ENCODE measurements around the gene VARS1. TPM values are rescaled to one million over a fixed set of nuclear protein-coding genes. Genes with fewer than 3 reads are reported as not detected.

Gene VARS1
- total RNA-seq, 1 experiment from 2014 or later, result 115 TPM

DNA sequence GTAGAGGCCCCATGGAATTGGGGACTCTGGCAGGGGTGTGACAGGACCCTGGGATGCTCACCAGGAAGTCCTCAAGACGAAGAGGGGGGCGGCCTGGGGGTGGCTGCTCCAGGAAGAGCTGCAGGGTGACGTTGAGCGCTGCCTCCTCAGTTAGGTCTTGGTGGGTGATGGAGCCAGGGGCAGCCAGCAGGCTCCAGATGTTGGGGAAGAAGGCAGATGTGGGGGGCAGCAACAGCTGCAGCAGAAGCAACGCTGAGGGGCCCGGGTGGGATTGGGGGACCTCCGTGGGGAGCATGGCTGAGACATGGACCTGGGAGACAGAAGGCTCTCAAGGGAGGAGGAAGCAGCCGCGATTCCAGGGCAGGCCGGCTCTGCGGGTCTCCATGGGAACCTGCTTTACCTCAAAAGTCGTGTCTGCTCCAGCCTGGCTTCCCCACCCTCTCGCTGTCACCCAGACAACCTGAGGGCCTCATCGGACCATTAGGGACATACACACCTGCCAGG, 19.0 kb downstream of the VARS1 start:
- peak; percentile 74 for DNase-seq
- Histone ChIP-seq H3K27me3 (ENCODE audit: control insufficient read depth, insufficient read depth, low read length) (no peaks in the 10 kb centered on the region), H3K36me3 (replicated peaks; ENCODE audit: control insufficient read depth, insufficient read depth, low read length) (peaks cover 13% of the 10 kb centered on the region), H3K4me3 (ENCODE audit: insufficient read depth, low read depth, low read length) (no peak overlapping the region)

- peak; percentile 43 for DNase-seq
- H3K4me3 ChIP-seq (ENCODE audit: insufficient read depth, low read depth, low read length), result no peak overlapping the region
- peaks cover 11% of the 10 kb centered on the region for H3K36me3 ChIP-seq (replicated peaks; ENCODE audit: control insufficient read depth, insufficient read depth, low read length)
- H3K27me3 ChIP-seq (ENCODE audit: control insufficient read depth, insufficient read depth, low read length), result no peaks in the 10 kb centered on the region
Observed at GRCh38 chr6:31775633-31776484, 19.7 kb downstream of the VARS1 start.

DNA sequence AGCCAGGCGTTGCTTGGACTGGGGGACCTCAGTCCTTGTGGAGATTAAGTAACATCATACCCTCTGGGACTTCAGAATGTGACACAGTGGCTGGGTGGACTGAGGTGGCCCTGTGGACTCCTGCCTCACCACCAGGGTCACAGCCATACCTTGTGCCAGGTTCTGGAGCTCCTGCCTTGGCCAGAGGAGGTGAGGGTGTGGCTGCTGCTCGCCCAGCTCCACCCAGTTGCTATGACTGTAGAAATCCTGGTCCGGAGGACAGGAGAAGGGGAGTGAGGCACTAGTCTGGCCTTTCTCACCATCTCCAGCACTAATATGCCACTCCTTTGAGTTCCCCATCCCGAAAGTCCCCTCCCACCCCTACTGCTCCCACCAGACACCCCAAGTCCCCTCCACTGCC, 20.4 kb downstream of the VARS1 start:
- DNase-seq, result no peak
- H3K36me3 ChIP-seq (replicated peaks; ENCODE audit: control insufficient read depth, insufficient read depth, low read length), result peaks cover 4% of the 10 kb centered on the region
- no peaks in the 10 kb centered on the region for H3K27me3 ChIP-seq (ENCODE audit: control insufficient read depth, insufficient read depth, low read length)
- no peak overlapping the region for H3K4me3 ChIP-seq (ENCODE audit: insufficient read depth, low read depth, low read length)

GRCh38 chr6:31771992-31772358, 23.6 kb downstream of the VARS1 start:
- DNase-seq, result peak; percentile 6
- Histone ChIP-seq H3K27me3 (ENCODE audit: control insufficient read depth, insufficient read depth, low read length) (no peaks in the 10 kb centered on the region), H3K36me3 (replicated peaks; ENCODE audit: control insufficient read depth, insufficient read depth, low read length) (no peaks in the 10 kb centered on the region), H3K4me3 (ENCODE audit: insufficient read depth, low read depth, low read length) (no peak overlapping the region)

DNA sequence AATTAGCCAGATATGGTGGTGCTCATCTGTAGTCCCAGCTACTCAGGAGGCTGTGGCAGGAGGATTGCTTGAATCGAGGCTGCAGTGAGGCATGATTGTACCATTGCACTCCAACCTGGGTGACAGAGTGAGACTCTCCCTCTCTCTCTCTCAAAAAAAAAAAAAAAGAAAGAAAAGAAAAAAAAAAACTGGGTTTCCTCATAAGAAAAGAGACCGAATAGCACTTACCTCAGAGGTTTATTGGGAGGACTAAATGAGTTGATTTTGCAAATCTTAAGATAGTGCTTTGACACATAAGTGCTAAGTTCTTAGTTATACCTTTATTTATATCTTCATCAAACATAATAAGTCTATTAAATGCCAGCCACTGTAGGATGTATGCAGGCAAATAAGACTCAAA, 24.7 kb downstream of the VARS1 start:
- no peaks in the 10 kb centered on the region for H3K36me3 ChIP-seq (replicated peaks; ENCODE audit: control insufficient read depth, insufficient read depth, low read length)

GRCh38 chr6:31769684-31770371, 25.7 kb downstream of the VARS1 start:
- Histone ChIP-seq H3K27me3 (ENCODE audit: control insufficient read depth, insufficient read depth, low read length) (no peaks in the 10 kb centered on the region; the same call in 1 of the 2 replicates), H3K4me3 (ENCODE audit: insufficient read depth, low read depth, low read length) (no peak overlapping the region), H3K36me3 (replicated peaks; ENCODE audit: control insufficient read depth, insufficient read depth, low read length) (no peaks in the 10 kb centered on the region)
- DNase-seq, result peak; percentile 98

More for the DNA sequence above, 24.7 kb downstream of the VARS1 start:
- H3K27me3 ChIP-seq (ENCODE audit: control insufficient read depth, insufficient read depth, low read length), result no peaks in the 10 kb centered on the region; the same call in 1 of the 2 replicates
- no peak overlapping the region for H3K4me3 ChIP-seq (ENCODE audit: insufficient read depth, low read depth, low read length)
- peak; percentile 15 for DNase-seq

- Histone ChIP-seq H3K27me3 (ENCODE audit: control insufficient read depth, insufficient read depth, low read length) (no peaks in the 10 kb centered on the region; the same call in 1 of the 2 replicates), H3K36me3 (replicated peaks; ENCODE audit: control insufficient read depth, insufficient read depth, low read length) (peaks cover 3% of the 10 kb centered on the region), H3K4me3 (ENCODE audit: insufficient read depth, low read depth, low read length) (no peak overlapping the region)
- peak; percentile 17 for DNase-seq
Observed at GRCh38 chr6:31768363-31769257, 26.9 kb downstream of the VARS1 start.

DNA sequence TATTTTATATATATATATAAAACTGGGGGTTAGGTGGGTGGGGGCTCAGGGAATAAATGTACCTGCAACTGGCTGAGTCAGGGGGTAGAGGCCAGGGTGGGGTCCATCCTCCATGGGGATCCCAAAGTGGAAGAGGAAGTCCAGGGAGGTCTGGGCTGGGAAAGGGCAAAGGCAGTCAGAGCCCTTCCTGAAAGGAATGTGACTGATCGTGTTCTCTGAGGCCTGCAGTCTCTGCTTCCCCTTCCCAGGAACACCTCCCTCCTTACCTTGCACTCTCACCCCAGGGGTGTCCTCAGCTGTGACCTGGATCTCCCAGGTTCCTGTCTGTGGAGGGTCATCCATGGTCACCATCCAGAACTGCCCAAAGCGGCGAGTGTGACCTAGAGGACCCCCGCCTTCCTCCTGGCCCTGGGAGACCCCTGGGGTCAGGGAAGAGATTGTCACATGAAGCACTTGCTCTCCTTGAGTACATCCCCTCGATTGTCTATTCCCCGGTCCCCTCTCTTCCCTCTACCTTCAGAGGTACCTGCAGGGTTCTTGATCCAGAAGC, 28.4 kb downstream of the VARS1 start:
- peak; percentile 53 for DNase-seq
- Histone ChIP-seq H3K27me3 (ENCODE audit: control insufficient read depth, insufficient read depth, low read length) (no peaks in the 10 kb centered on the region; the same call in 1 of the 2 replicates), H3K36me3 (replicated peaks; ENCODE audit: control insufficient read depth, insufficient read depth, low read length) (peaks cover 3% of the 10 kb centered on the region), H3K4me3 (ENCODE audit: insufficient read depth, low read depth, low read length) (no peak overlapping the region)

GRCh38 chr6:31765910-31766794, 29.4 kb downstream of the VARS1 start:
- H3K27me3 ChIP-seq (ENCODE audit: control insufficient read depth, insufficient read depth, low read length), result no peaks in the 10 kb centered on the region; the same call in 1 of the 2 replicates
- peaks cover 11% of the 10 kb centered on the region for H3K36me3 ChIP-seq (replicated peaks; ENCODE audit: control insufficient read depth, insufficient read depth, low read length)
- DNase-seq, result peak; percentile 95
- H3K4me3 ChIP-seq (ENCODE audit: insufficient read depth, low read depth, low read length), result peak overlapping the region; percentile 48

- no peak overlapping the region for H3K4me3 ChIP-seq (ENCODE audit: insufficient read depth, low read depth, low read length)
- DNase-seq, result no peak
- H3K36me3 ChIP-seq (replicated peaks; ENCODE audit: control insufficient read depth, insufficient read depth, low read length), result peaks cover 15% of the 10 kb centered on the region
- H3K27me3 ChIP-seq (ENCODE audit: control insufficient read depth, insufficient read depth, low read length), result no peaks in the 10 kb centered on the region; the same call in 1 of the 2 replicates
Observed at GRCh38 chr6:31765559-31765909, 30.0 kb downstream of the VARS1 start.

- no peak overlapping the region for H3K4me3 ChIP-seq (ENCODE audit: insufficient read depth, low read depth, low read length)
- H3K36me3 ChIP-seq (replicated peaks; ENCODE audit: control insufficient read depth, insufficient read depth, low read length), result peaks cover 21% of the 10 kb centered on the region
- DNase-seq, result peak; percentile 40
- H3K27me3 ChIP-seq (ENCODE audit: control insufficient read depth, insufficient read depth, low read length), result no peaks in the 10 kb centered on the region; the same call in 1 of the 2 replicates
Observed at GRCh38 chr6:31764198-31764597, 31.4 kb downstream of the VARS1 start.

- peak; percentile 78 for DNase-seq
- Histone ChIP-seq H3K27me3 (ENCODE audit: control insufficient read depth, insufficient read depth, low read length) (no peaks in the 10 kb centered on the region; the same call in 1 of the 2 replicates), H3K36me3 (replicated peaks; ENCODE audit: control insufficient read depth, insufficient read depth, low read length) (peaks cover 22% of the 10 kb centered on the region), H3K4me3 (ENCODE audit: insufficient read depth, low read depth, low read length) (no peak overlapping the region)
Observed at GRCh38 chr6:31763619-31763940, 32.0 kb downstream of the VARS1 start.

DNA sequence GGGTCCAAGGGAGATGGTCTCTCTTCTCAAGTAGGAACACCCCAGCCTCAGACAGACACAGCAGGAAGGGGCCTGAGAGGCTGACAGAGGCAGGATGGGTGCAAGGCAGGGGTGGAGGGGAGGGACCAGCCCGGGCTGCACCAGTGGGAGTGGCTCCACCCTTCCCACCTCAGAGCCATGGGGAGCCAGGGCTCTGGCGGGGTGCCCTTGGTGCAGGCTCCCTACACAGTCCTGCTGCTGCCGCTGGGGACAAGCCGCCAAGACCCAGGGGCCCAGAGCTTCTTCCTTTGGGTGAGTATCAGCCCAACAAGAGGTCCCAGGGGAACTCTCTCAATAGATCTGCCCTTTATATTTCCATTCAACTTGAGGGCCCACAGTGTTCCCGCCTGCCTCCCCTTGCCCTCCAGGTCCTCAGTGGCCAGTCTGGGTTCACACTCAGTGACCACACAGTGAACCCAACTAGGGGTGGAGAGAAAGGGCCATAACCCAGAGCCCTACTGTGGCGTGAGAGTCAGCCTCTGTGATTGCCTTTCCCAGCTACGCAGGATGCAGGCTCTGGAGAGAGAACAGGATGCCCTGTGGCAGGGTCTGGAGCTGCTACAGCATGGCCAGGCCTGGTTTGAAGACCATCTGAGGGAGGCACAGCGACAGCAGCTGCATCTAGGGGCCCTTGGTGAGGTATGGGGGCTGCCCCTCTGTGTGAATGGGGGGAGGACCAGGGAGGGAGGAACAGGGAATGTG, 32.5 kb downstream of the VARS1 start:
- Histone ChIP-seq H3K27me3 (ENCODE audit: control insufficient read depth, insufficient read depth, low read length) (no peaks in the 10 kb centered on the region; the same call in 1 of the 2 replicates), H3K4me3 (ENCODE audit: insufficient read depth, low read depth, low read length) (no peak overlapping the region), H3K36me3 (replicated peaks; ENCODE audit: control insufficient read depth, insufficient read depth, low read length) (peaks cover 22% of the 10 kb centered on the region)
- peak; percentile 43 for DNase-seq
